DOHH2 (cell line): ENCODE results near the gene SCN2B.

ENCODE experiments used
- CTCF ChIP-seq: fragments of 200-600 bp; sonication (generic); IDR thresholded peaks from one replicate; pipeline ENCODE4 v1.5.1; 2014; ENCODE audit warnings: antibody characterized with exemption, mild to moderate bottlenecking, low read depth, low read length; ENCODE audit not compliant: poor library complexity, severe bottlenecking
- EZH2phosphoT487 ChIP-seq: fragments of 200-600 bp; sonication (generic); IDR thresholded peaks from 2 replicates; pipeline ENCODE4 v1.6.1; 2017; ENCODE audit warnings: borderline replicate concordance, mild to moderate bottlenecking, antibody characterized with exemption, low read length, moderate library complexity, mixed read lengths

- TF ChIP-seq CTCF = no peak
- no peak for TF ChIP-seq EZH2phosphoT487
Observed at GRCh38 chr11:118184784-118185579, 8.5 kb upstream of the SCN2B start.
